Endothelial cell of umbilical vein (primary cell): ENCODE data around the gene OR10K1. TPM values are rescaled to one million over a fixed set of nuclear protein-coding genes. Genes with fewer than 3 reads are reported as not detected.

ENCODE experiments used
- BruUV-seq: library from RNA; stranded (reverse); fragments of 400-500 nt; replicated peaks from 2 replicates; lab custom pipeline; 2021; lab: Mats Ljungman, UMichigan
- CTCF ChIA-PET: fragments of 300-600, 350-600 bp; sonication (Branson Sonifier 250); formaldehyde crosslinking; loops from one replicate; lab custom pipeline; 2021; ENCODE audit warnings: antibody characterized with exemption, inconsistent platforms; lab: Charles Lee
- POLR2A ChIA-PET: fragments of 300-600, 350-600 bp; sonication (Branson Sonifier 250); formaldehyde crosslinking; loops from one replicate; lab custom pipeline; 2021; ENCODE audit warnings: antibody characterized with exemption, inconsistent platforms; lab: Charles Lee
- DNase-seq: peaks from one replicate; pipeline ENCODE4 v3.0.0-alpha.2; 2011; ENCODE audit warnings: low read depth, low spot score
- FAIRE-seq: peaks from 2 replicates; lab custom pipeline; 2011; peaks lifted over from hg19 to GRCh38; lab: Jason Lieb, UNC
- H2AFZ ChIP-seq: 2 replicates; pipeline ENCODE4 v1.6.0; 2012; ENCODE audit warnings: low read depth, low read length, control low read depth, inconsistent platforms
- H3K27ac ChIP-seq: 2 replicates; pipeline ENCODE4 v1.5.1; 2011; ENCODE audit warnings: low read depth, mild to moderate bottlenecking, control low read depth, low read length, moderate library complexity; ENCODE audit not compliant: insufficient read depth
- H3K27me3 ChIP-seq, 2 experiments: 2 replicates each; pipeline versions ENCODE4 v1.6.0 to v1.6.1; 2011; ENCODE audit warnings: low read length in 2 of 2, mixed read lengths in 1 of 2; ENCODE audit not compliant: control insufficient read depth in 2 of 2, insufficient read depth in 2 of 2
- H3K36me3 ChIP-seq, 2 experiments: 2 replicates in 1 of 2; 3 replicates in 1 of 2; pipeline ENCODE4 v1.5.1; 2011; ENCODE audit warnings: low read length in 2 of 2, mild to moderate bottlenecking in 1 of 2, moderate library complexity in 1 of 2; ENCODE audit not compliant: control insufficient read depth in 2 of 2, insufficient read depth in 2 of 2; ENCODE audit errors: extremely low read depth in 1 of 2
- H3K4me1 ChIP-seq: 3 replicates; pipeline ENCODE4 v1.5.1; 2011; ENCODE audit warnings: mild to moderate bottlenecking, low read length; ENCODE audit not compliant: control insufficient read depth, insufficient read depth; ENCODE audit errors: extremely low read depth
- H3K4me2 ChIP-seq: 2 replicates; pipeline ENCODE4 v1.6.1; 2011; ENCODE audit warnings: low read length, control low read depth, mixed read lengths; ENCODE audit not compliant: insufficient read depth
- H3K4me3 ChIP-seq, 3 experiments: fragments of 200-600 bp in 1 of 3; sonication (generic), shearing (Covaris generic) in 1 of 3; replicated peaks in 1 of 3; 2 replicates each; pipeline ENCODE4 v1.5.1; 2011 to 2016; ENCODE audit warnings: control low read depth in 3 of 3, low read length in 3 of 3, mild to moderate bottlenecking in 2 of 3, inconsistent platforms in 1 of 3, low read depth in 1 of 3, moderate library complexity in 1 of 3; ENCODE audit not compliant: insufficient read depth in 1 of 3
- H3K79me2 ChIP-seq: 2 replicates; pipeline ENCODE4 v1.6.0; 2012; ENCODE audit warnings: low read length, inconsistent platforms; ENCODE audit not compliant: control insufficient read depth, insufficient read depth
- H3K9ac ChIP-seq: replicated peaks from 2 replicates; pipeline ENCODE3; 2011; ENCODE audit warnings: low read length, control low read depth; ENCODE audit not compliant: insufficient read depth; ENCODE audit errors: extremely low read depth
- H3K9me1 ChIP-seq: replicated peaks from 3 replicates; pipeline ENCODE4 v1.6.0; 2011; ENCODE audit warnings: mild to moderate bottlenecking, low read length; ENCODE audit not compliant: control insufficient read depth, insufficient read depth; ENCODE audit errors: extremely low read depth
- H3K9me3 ChIP-seq: replicated peaks from 2 replicates; pipeline ENCODE4 v1.5.1; 2012; ENCODE audit warnings: low read length, inconsistent platforms; ENCODE audit not compliant: control insufficient read depth, insufficient read depth
- H4K20me1 ChIP-seq: replicated peaks from 2 replicates; pipeline ENCODE3; 2011; ENCODE audit warnings: mild to moderate bottlenecking, low read length; ENCODE audit not compliant: control insufficient read depth, insufficient read depth; ENCODE audit errors: extremely low read depth
- CTCF ChIP-seq, 2 donors: IDR thresholded peaks; 1 replicate in 1 of 2; 2 replicates in 1 of 2; pipeline ENCODE4 v1.5.1; 2011; ENCODE audit warnings: low read length in 2 of 2, mild to moderate bottlenecking in 2 of 2, moderate library complexity in 2 of 2, control low read depth in 1 of 2, inconsistent platforms in 1 of 2, low read depth in 1 of 2; ENCODE audit not compliant: insufficient read depth in 1 of 2; ENCODE audit errors: extremely low read depth in 1 of 2
- EZH2 ChIP-seq: IDR thresholded peaks from 2 replicates; pipeline ENCODE4 v1.6.1; 2012; ENCODE audit warnings: borderline replicate concordance, low read depth, mild to moderate bottlenecking, moderate library complexity, low read length, inconsistent platforms; ENCODE audit not compliant: severe bottlenecking
- FOS ChIP-seq: IDR thresholded peaks from 2 replicates; pipeline ENCODE4 v1.6.1; 2011; ENCODE audit warnings: mild to moderate bottlenecking, low read length, moderate library complexity, borderline replicate concordance; ENCODE audit not compliant: insufficient read depth
- GATA2 ChIP-seq: IDR thresholded peaks from 2 replicates; pipeline ENCODE4 v1.7.0; 2011; ENCODE audit warnings: low read depth, mild to moderate bottlenecking, moderate library complexity, mixed read lengths, low read length; ENCODE audit not compliant: insufficient read length, insufficient read depth
- JUN ChIP-seq: IDR thresholded peaks from 2 replicates; pipeline ENCODE4 v1.6.1; 2011; ENCODE audit warnings: borderline replicate concordance, low read depth; ENCODE audit not compliant: insufficient read length, insufficient read depth
- MAX ChIP-seq: IDR thresholded peaks from 2 replicates; pipeline ENCODE4 v1.6.1; 2011; ENCODE audit not compliant: insufficient read depth, insufficient read length
- MYC ChIP-seq: IDR thresholded peaks from one replicate; pipeline ENCODE4 v1.6.1; 2011; ENCODE audit warnings: mild to moderate bottlenecking, low read depth, low read length
- POLR2A ChIP-seq: IDR thresholded peaks from 2 replicates; pipeline ENCODE4 v1.6.1; 2012; ENCODE audit warnings: low read depth, mild to moderate bottlenecking, control low read depth, low read length
- POLR2AphosphoS5 ChIP-seq: IDR thresholded peaks from 2 replicates; pipeline ENCODE4 v1.6.1; 2012; ENCODE audit warnings: low read depth, mild to moderate bottlenecking, control low read depth, low read length, moderate library complexity; ENCODE audit not compliant: insufficient read depth
- dilution Hi-C: fragments of 300-500 bp; cut with MboI; formaldehyde crosslinking; loops from one replicate; pipeline ENCODE4 v1.15.0; 2019; ENCODE audit warnings: low sequenced_read_pairs; ENCODE audit not compliant: extremely low pct_ligation_motif_present
- intact Hi-C: fragments of 100-400 bp; cut with micrococcal nuclease; formaldehyde crosslinking; loops from one replicate; pipeline ENCODE4 v1.10.0; 2022
- polyA plus RNA-seq, 4 experiments: library from polyadenylated mRNA; depleted of rRNA in 3 of 4; stranded (reverse) in 3 of 4; unstranded in 1 of 4; fragments of >200 nt; gene quantifications; 2 replicates each; pipeline versions ENCODE4 v1.2.1 to v1.2.3, GENCODE V29; 2011 to 2012; ENCODE audit warnings: missing spikeins in 1 of 4
- total RNA-seq: library from RNA; stranded (reverse); gene quantifications from 2 replicates; pipeline ENCODE4 v1.2.3, GENCODE V29; 2021

OR10K1 gene
- total and polyA plus RNA-seq, 2 donors (not counting 3 experiments of a cell fraction or from before 2014, with no cell fraction given), result not detected

- Histone ChIP-seq H3K9ac (no peak overlapping the region), H3K27me3 (no peaks in the 10 kb centered on the region), H3K9me1 (no peaks in the 10 kb centered on the region), H2AFZ (no peak overlapping the region), H3K27ac (no peak overlapping the region), H3K4me1 (no peaks in the 10 kb centered on the region), H3K79me2 (no peaks in the 10 kb centered on the region), H3K4me3 (no peak overlapping the region), H3K4me2 (no peak overlapping the region), H3K9me3 (no peaks in the 10 kb centered on the region), H3K36me3 (no peaks in the 10 kb centered on the region), H4K20me1 (no peaks in the 10 kb centered on the region)
- CTCF ChIA-PET, result no interaction called here
- no peak for TF ChIP-seq JUN
- no peak for TF ChIP-seq FOS
- intact Hi-C loops (no loop called here), dilution Hi-C loops (no loop called here)
- POLR2A ChIA-PET, result no interaction called here
- no peak for DNase-seq
- BruUV-seq, result no TSS peak
- FAIRE-seq, result no peak
Observed at GRCh38 chr1:158417586-158417985, 44.0 kb upstream of the OR10K1 start.

- Histone ChIP-seq H4K20me1 (no peaks in the 10 kb centered on the region), H3K27ac (no peak overlapping the region), H2AFZ (no peak overlapping the region), H3K36me3 (no peaks in the 10 kb centered on the region), H3K27me3 (no peaks in the 10 kb centered on the region), H3K4me3 (no peak overlapping the region), H3K4me2 (no peak overlapping the region), H3K9me1 (no peaks in the 10 kb centered on the region), H3K9ac (no peak overlapping the region), H3K4me1 (no peaks in the 10 kb centered on the region), H3K9me3 (no peaks in the 10 kb centered on the region), H3K79me2 (no peaks in the 10 kb centered on the region)
- TF ChIP-seq EZH2 (no peak), FOS (no peak), JUN (no peak), MYC (no peak), GATA2 (no peak), MAX (no peak), CTCF (IDR thresholded peaks at IDR 0.05; ENCODE audit: extremely low read depth in 1 of 2, insufficient read depth in 1 of 2, low read depth in 1 of 2, low read length in 2 of 2) (no peak), POLR2A (no peak), POLR2AphosphoS5 (no peak)
- DNase-seq (no peak), FAIRE-seq (no peak)
- ChIA-PET CTCF (no interaction called here), POLR2A (no interaction called here)
- intact Hi-C loops, result no loop called here
- no TSS peak for BruUV-seq
- dilution Hi-C loops, result no loop called here
Observed at GRCh38 chr1:158422212-158422611, 39.4 kb upstream of the OR10K1 start.
